Body of pancreas (tissue), 4 donors: ENCODE results near the gene CLOCK.

Experiments used
- CTCF ChIP-seq, 7 experiments: fragments of 450-650 bp in 4 of 7; fragments of 200-600 bp in 3 of 7; sonication (generic) in 3 of 7; IDR thresholded peaks; one replicate each; pipeline ENCODE4 v1.5.1; 2016 to 2019; ENCODE audit warnings: antibody characterized with exemption in 7 of 7
- POLR2A ChIP-seq, 3 donors: fragments of 450-650 bp; IDR thresholded peaks; one replicate each; pipeline ENCODE4 v1.6.1; 2016; ENCODE audit warnings: antibody characterized with exemption in 3 of 3, mild to moderate bottlenecking in 2 of 3

- TF ChIP-seq CTCF (IDR thresholded peaks at IDR 0.05) (no peak), POLR2A (IDR thresholded peaks at IDR 0.05) (no peak)
Measured at GRCh38 chr4:55424791-55425190, 121.9 kb downstream of the CLOCK start.
